C4-2B (cell line): ENCODE data around the gene AGAP1.

Experiments used
- CTCF ChIP-seq: fragments of 450-650 bp; conservative IDR thresholded peaks from 2 replicates; pipeline ENCODE4 v1.5.1; 2017; ENCODE audit warnings: mild to moderate bottlenecking
- ZFX ChIP-seq: fragments of 450-650 bp; IDR thresholded peaks from 2 replicates; pipeline ENCODE4 v1.6.1; 2017

GRCh38 chr2:235926229-235926628 lies 432.4 kb downstream of the AGAP1 start:
- TF ChIP-seq CTCF, result no peak
- TF ChIP-seq ZFX, result no peak
